GM19023 (cell line): Measurements from ENCODE around the gene PHF2.

Source experiments
- ATAC-seq: cut with Tn5 transposase; IDR thresholded peaks from one replicate; pipeline ENCODE4 v1.9.1; 2021; ENCODE audit warnings: mild to moderate bottlenecking, moderate library complexity; ENCODE audit not compliant: unreplicated experiment

Gene PHF2

GRCh38 chr9:93675336-93676150 lies 99.2 kb downstream of the PHF2 start:
- ATAC-seq: no peak

- no peak for ATAC-seq
Measured at GRCh38 chr9:93676310-93677047, 100.1 kb downstream of the PHF2 start.

GRCh38 chr9:93677048-93677571 lies 100.7 kb downstream of the PHF2 start:
- no peak for ATAC-seq

- ATAC-seq: no peak
Measured at GRCh38 chr9:93677641-93678136, 101.3 kb downstream of the PHF2 start.

GRCh38 chr9:93678199-93679019 lies 102.0 kb downstream of the PHF2 start:
- ATAC-seq: no peak

- ATAC-seq: no peak
Measured at GRCh38 chr9:93679536-93680442, 103.4 kb downstream of the PHF2 start.

- ATAC-seq: no peak
Measured at GRCh38 chr9:93680443-93681268, 104.3 kb downstream of the PHF2 start.

GRCh38 chr9:93681269-93682154 lies 105.1 kb downstream of the PHF2 start:
- no peak for ATAC-seq

GRCh38 chr9:93682155-93682968 lies 106.0 kb downstream of the PHF2 start:
- ATAC-seq: no peak

GRCh38 chr9:93683331-93684134 lies 107.1 kb downstream of the PHF2 start:
- ATAC-seq: no peak

GRCh38 chr9:93684161-93684765 lies 107.9 kb downstream of the PHF2 start:
- no peak for ATAC-seq

GRCh38 chr9:93684806-93685543 lies 108.6 kb downstream of the PHF2 start:
- no peak for ATAC-seq

- ATAC-seq: no peak
Measured at GRCh38 chr9:93686127-93686879, 109.9 kb downstream of the PHF2 start.

GRCh38 chr9:93686880-93687236 lies 110.5 kb downstream of the PHF2 start:
- ATAC-seq: no peak

GRCh38 chr9:93690618-93691017 lies 114.2 kb downstream of the PHF2 start:
- ATAC-seq: no peak
